ENCODE measurements around the gene PDE4B.
"Not testable (repeated sequence)": the region's sequence is repeated elsewhere in the genome, so short reads cannot be mapped to it uniquely, and the experiment has no call there.

PDE4B gene

DNA sequence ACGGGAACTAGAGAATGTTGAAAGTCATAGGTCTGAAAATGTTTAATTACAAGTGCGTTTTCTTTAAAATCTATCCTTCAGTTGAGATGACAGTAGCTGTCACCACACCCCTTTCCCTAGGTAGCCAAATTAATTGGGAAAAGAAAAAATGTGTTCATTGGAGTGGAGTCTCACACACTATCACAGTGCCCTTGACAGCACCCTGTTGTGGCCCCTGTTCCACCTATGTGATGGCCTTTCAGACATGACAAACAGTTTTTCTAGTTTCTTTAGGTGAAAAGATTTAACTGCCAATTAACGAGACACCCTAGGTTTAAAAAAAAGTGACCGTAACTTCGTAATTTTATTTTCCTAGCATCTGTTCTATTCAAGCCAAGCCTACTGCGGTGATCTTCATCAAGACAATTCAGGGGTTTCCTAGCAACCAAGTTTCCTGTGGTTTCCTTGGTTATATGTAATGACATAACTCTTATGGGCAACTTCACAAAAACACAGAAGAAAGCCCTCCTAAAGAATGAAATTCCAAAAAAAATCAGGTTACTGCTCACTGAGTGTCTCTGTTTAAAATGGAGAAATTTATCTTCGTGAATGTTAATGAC, 298.3 kb downstream of the PDE4B start:
- no peaks in the 10 kb centered on the region for H3K4me1 ChIP-seq (ENCODE audit: low read depth, poor library complexity, severe bottlenecking)
- H3K27ac ChIP-seq = no peak overlapping the region
- TF ChIP-seq, protein P1, sequence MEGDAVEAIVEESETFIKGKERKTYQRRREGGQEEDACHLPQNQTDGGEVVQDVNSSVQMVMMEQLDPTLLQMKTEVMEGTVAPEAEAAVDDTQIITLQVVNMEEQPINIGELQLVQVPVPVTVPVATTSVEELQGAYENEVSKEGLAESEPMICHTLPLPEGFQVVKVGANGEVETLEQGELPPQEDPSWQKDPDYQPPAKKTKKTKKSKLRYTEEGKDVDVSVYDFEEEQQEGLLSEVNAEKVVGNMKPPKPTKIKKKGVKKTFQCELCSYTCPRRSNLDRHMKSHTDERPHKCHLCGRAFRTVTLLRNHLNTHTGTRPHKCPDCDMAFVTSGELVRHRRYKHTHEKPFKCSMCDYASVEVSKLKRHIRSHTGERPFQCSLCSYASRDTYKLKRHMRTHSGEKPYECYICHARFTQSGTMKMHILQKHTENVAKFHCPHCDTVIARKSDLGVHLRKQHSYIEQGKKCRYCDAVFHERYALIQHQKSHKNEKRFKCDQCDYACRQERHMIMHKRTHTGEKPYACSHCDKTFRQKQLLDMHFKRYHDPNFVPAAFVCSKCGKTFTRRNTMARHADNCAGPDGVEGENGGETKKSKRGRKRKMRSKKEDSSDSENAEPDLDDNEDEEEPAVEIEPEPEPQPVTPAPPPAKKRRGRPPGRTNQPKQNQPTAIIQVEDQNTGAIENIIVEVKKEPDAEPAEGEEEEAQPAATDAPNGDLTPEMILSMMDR (conservative IDR thresholded peaks at IDR 0.05; ENCODE audit: low read depth, low read length) = no peak
- H3K4me3 ChIP-seq (IDR thresholded peaks at IDR 0.05; ENCODE audit: insufficient read depth, low read depth, low read length) = no peak overlapping the region
- no peaks in the 10 kb centered on the region for H3K79me2 ChIP-seq (ENCODE audit: insufficient read depth, low read depth)
- no peaks in the 10 kb centered on the region for H3K27me3 ChIP-seq (ENCODE audit: insufficient read depth, low read depth)
- no peak overlapping the region for H3K4me2 ChIP-seq
- no peaks in the 10 kb centered on the region for H3K36me3 ChIP-seq (ENCODE audit: insufficient read depth)
- no peak overlapping the region for H2AFZ ChIP-seq (ENCODE audit: low read depth)
- H3K9ac ChIP-seq = no peak overlapping the region
- no peaks in the 10 kb centered on the region for H4K20me1 ChIP-seq (ENCODE audit: insufficient read depth)

DNA sequence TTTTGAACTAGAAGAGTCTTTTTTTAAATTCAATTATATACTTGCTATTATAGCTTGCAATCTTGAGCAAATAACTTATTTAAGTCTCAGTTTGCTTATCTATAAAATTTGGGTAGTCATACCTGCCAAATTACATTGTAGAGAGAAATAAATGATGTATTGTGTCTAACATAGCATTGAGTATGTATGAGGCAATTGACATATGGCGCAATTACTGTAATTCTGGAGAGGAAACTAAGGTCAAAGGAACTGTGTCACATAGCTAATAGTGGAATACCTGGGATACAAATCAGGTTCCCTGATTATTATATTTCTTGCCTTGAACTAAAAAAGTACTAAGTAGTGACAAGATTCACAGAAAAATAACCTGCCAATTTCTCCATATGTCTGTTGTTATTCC, 302.5 kb downstream of the PDE4B start:
- no peaks in the 10 kb centered on the region for H3K36me3 ChIP-seq (ENCODE audit: insufficient read depth)
- H2AFZ ChIP-seq (ENCODE audit: low read depth) = no peak overlapping the region
- H3K4me3 ChIP-seq (IDR thresholded peaks at IDR 0.05; ENCODE audit: insufficient read depth, low read depth, low read length) = no peak overlapping the region
- no peaks in the 10 kb centered on the region for H3K4me1 ChIP-seq (ENCODE audit: low read depth, poor library complexity, severe bottlenecking)
- TF ChIP-seq, protein P1 (conservative IDR thresholded peaks at IDR 0.05; ENCODE audit: low read depth, low read length) = no peak
- no peaks in the 10 kb centered on the region for H4K20me1 ChIP-seq (ENCODE audit: insufficient read depth)
- H3K4me2 ChIP-seq = no peak overlapping the region
- no peak overlapping the region for H3K27ac ChIP-seq
- no peaks in the 10 kb centered on the region for H3K79me2 ChIP-seq (ENCODE audit: insufficient read depth, low read depth)
- H3K9ac ChIP-seq = no peak overlapping the region
- no peaks in the 10 kb centered on the region for H3K27me3 ChIP-seq (ENCODE audit: insufficient read depth, low read depth)

DNA sequence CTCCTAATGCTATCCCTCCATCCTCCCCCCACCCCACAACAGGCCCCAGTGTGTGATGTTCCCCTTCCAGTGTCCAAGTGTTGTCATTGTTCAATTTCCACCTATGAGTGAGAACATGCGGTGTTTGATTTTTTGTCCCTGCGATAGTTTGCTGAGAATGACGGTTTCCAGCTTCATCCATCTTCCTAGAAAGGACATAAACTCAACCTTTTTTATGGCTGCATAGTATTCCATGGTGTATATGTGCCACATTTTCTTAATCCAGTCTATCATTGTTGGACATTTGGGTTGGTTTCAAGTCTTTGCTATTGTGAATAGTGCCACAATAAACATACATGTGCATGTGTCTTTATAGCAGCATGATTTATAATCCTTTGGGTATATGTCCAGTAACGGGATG, 308.3 kb downstream of the PDE4B start:
- H3K4me1 ChIP-seq (ENCODE audit: low read depth, poor library complexity, severe bottlenecking); H3K9ac ChIP-seq; H3K27me3 ChIP-seq (ENCODE audit: insufficient read depth, low read depth); H3K4me3 ChIP-seq (IDR thresholded peaks at IDR 0.05; ENCODE audit: insufficient read depth, low read depth, low read length); H3K36me3 ChIP-seq (ENCODE audit: insufficient read depth); H3K27ac ChIP-seq; H4K20me1 ChIP-seq (ENCODE audit: insufficient read depth); H3K4me2 ChIP-seq; H2AFZ ChIP-seq (ENCODE audit: low read depth); H3K79me2 ChIP-seq (ENCODE audit: insufficient read depth, low read depth): not testable (repeated sequence)

DNA sequence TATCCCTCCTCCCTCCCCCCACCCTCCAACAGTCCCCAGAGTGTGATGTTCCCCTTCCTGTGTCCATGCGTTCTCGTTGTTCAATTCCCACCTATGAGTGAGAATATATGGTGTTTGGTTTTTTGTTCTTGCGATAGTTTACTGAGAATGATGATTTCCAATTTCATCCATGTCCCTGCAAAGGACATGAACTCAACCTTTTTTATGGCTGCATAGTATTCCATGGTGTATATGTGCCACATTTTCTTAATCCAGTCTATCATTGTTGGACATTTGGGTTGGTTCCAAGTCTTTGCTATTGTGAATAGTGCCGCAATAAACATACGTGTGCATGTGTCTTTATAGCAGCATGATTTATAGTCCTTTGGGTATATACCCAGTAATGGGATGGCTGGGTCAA, 311.4 kb downstream of the PDE4B start:
- not testable (repeated sequence) for H2AFZ ChIP-seq (ENCODE audit: low read depth); H3K27me3 ChIP-seq (ENCODE audit: insufficient read depth, low read depth); H3K4me1 ChIP-seq (ENCODE audit: low read depth, poor library complexity, severe bottlenecking); H3K4me2 ChIP-seq; H3K9ac ChIP-seq; H4K20me1 ChIP-seq (ENCODE audit: insufficient read depth); H3K4me3 ChIP-seq (IDR thresholded peaks at IDR 0.05; ENCODE audit: insufficient read depth, low read depth, low read length); H3K79me2 ChIP-seq (ENCODE audit: insufficient read depth, low read depth); H3K36me3 ChIP-seq (ENCODE audit: insufficient read depth); H3K27ac ChIP-seq

DNA sequence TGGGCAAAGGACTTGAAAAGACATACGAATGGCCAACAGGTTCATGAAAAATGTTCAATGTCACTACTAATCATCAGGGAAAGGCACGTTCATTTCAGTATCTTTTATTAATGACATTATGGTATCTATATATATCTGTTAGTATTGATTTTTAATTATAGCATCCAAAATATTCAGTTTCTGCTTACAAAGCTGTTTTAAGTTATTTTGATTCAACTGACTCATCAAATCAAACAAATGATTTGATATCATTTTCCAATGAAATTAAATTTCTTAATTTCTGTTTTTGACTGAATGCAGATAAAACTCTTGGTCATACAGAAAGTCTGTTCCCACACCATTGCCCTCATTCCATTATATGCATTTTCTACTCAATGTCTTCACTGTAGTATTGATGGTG, 315.9 kb downstream of the PDE4B start:
- TF ChIP-seq, protein P1 (conservative IDR thresholded peaks at IDR 0.05; ENCODE audit: low read depth, low read length) = no peak
- Histone ChIP-seq H3K27ac (no peak overlapping the region), H3K79me2 (ENCODE audit: insufficient read depth, low read depth) (no peaks in the 10 kb centered on the region), H2AFZ (ENCODE audit: low read depth) (no peak overlapping the region), H3K27me3 (ENCODE audit: insufficient read depth, low read depth) (no peaks in the 10 kb centered on the region), H4K20me1 (ENCODE audit: insufficient read depth) (no peaks in the 10 kb centered on the region), H3K9ac (no peak overlapping the region), H3K4me1 (ENCODE audit: low read depth, poor library complexity, severe bottlenecking) (no peaks in the 10 kb centered on the region), H3K4me3 (IDR thresholded peaks at IDR 0.05; ENCODE audit: insufficient read depth, low read depth, low read length) (no peak overlapping the region), H3K4me2 (no peak overlapping the region), H3K36me3 (ENCODE audit: insufficient read depth) (no peaks in the 10 kb centered on the region)

All from KMS-11 (cell line).